ENCODE results near the gene OCSTAMP. TPM values are rescaled to one million over a fixed set of nuclear protein-coding genes. Genes with fewer than 3 reads are reported as not detected.

Gene OCSTAMP
- total and polyA plus RNA-seq, 8 donors, result not detected

DNA sequence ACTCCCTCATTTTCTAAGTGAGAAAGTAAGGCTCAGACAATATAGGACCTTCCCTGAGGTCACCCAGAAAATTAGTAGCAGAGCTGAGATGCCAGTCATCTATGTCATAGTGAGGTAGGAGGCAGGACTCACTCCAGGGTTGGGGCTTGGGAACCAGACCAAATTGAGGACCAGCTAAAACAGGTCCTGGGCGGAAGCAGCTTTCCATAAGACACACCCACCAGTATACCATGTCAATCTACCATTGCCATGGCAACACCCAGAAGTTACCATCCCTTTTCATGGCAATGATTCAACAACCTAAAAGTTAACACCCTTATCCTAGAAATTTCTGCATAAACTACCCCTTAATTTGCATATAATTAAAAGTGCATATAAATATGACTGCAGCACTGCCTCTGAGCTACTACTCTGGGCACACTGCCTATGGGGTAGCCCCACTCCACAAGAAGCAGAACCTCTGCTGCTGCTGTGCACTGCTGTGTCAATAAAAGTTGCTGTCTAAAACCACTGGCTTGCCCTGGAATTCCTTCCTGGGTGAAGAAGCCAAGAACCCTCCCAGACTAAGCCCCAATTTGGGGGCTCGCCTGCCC, 30.3 kb upstream of the OCSTAMP start:
- no peaks in the 10 kb centered on the region for H3K9me3 ChIP-seq
- H3K27me3 ChIP-seq, result no peaks in the 10 kb centered on the region
- intact Hi-C loops (cut with DNase I), result no loop called here
- TF ChIP-seq, protein P1, sequence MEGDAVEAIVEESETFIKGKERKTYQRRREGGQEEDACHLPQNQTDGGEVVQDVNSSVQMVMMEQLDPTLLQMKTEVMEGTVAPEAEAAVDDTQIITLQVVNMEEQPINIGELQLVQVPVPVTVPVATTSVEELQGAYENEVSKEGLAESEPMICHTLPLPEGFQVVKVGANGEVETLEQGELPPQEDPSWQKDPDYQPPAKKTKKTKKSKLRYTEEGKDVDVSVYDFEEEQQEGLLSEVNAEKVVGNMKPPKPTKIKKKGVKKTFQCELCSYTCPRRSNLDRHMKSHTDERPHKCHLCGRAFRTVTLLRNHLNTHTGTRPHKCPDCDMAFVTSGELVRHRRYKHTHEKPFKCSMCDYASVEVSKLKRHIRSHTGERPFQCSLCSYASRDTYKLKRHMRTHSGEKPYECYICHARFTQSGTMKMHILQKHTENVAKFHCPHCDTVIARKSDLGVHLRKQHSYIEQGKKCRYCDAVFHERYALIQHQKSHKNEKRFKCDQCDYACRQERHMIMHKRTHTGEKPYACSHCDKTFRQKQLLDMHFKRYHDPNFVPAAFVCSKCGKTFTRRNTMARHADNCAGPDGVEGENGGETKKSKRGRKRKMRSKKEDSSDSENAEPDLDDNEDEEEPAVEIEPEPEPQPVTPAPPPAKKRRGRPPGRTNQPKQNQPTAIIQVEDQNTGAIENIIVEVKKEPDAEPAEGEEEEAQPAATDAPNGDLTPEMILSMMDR (IDR thresholded peaks at IDR 0.05), result no peak
- no peaks in the 10 kb centered on the region for H3K4me1 ChIP-seq
- H3K36me3 ChIP-seq, result no peaks in the 10 kb centered on the region
- WGBS, 2 donors, result 94 to 98% methylated on average over 2 of the region's 2 CpGs
- H3K27ac ChIP-seq, result no peak overlapping the region
- H3K4me3 ChIP-seq, result no peak overlapping the region
- DNase-seq (no peak), FAIRE-seq (no peak), ATAC-seq (no peak)

DNA sequence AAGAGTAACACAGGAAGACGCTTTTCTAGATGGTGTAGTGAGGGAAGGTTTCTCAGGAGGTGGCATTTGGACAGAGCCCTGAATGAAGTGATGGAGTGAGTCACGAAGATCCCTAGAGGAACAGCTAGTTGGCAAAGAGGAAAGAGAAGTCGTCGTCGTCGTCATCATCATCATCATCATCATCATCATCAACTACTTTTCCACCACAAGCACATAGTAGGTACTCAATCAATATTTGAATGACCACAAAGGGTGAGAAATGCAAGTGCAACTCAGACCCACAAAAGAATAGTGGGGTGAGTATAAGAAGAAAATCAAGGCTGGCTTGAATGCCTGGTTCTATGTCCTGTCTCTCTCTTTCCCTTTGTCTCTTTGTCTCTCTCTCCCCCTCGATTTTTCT, 28.3 kb upstream of the OCSTAMP start:
- H3K36me3 ChIP-seq, result no peaks in the 10 kb centered on the region
- ATAC-seq (no peak), FAIRE-seq (no peak), DNase-seq (no peak)
- intact Hi-C loops (cut with DNase I), result no loop called here
- TF ChIP-seq, protein P1 (IDR thresholded peaks at IDR 0.05), result no peak
- no peak overlapping the region for H3K4me3 ChIP-seq
- no peak overlapping the region for H3K27ac ChIP-seq
- 80 to 84% methylated on average over 7 of the region's 7 CpGs for WGBS, 2 donors
- H3K9me3 ChIP-seq, result no peaks in the 10 kb centered on the region
- no peaks in the 10 kb centered on the region for H3K4me1 ChIP-seq
- H3K27me3 ChIP-seq, result no peaks in the 10 kb centered on the region

DNA sequence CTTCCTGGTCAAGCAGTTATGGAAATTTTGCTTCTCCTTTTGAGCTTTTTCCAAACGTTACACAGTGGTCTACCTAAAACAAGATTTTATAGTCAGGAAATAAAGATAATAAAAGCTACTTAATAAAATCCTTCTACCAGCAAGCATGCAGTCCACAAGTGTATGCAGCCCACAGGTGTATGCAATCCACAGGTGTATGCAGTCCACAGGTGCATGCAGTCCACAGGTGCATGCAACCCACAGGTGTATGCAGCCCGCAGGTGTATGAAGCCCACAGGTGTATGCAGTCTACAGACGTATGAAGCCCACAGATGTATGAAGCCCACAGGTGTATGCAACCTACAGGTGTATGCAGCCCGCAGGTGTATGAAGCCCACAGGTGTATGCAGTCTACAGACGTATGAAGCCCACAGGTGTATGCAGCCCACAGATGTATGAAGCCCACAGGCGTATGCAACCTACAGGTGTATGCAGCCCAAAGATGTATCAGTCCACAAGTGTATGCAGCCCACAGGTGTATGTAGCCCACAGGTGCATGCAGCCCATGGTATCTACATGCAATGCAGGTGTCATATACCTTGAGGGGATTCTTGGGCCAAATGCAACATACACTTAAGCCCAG, 26.4 kb upstream of the OCSTAMP start:
- intact Hi-C loops (cut with DNase I), result no loop called here
- no peak for ATAC-seq
- WGBS, 2 donors, result 77 to 86% methylated on average over 6 of the region's 6 CpGs
- Histone ChIP-seq H3K4me3 (no peak overlapping the region), H3K9me3 (no peaks in the 10 kb centered on the region), H3K36me3 (no peaks in the 10 kb centered on the region), H3K4me1 (no peaks in the 10 kb centered on the region), H3K27ac (no peak overlapping the region), H3K27me3 (no peaks in the 10 kb centered on the region)
- FAIRE-seq, result no peak
- TF ChIP-seq, protein P1 (IDR thresholded peaks at IDR 0.05), result no peak
- DNase-seq, result no peak

DNA sequence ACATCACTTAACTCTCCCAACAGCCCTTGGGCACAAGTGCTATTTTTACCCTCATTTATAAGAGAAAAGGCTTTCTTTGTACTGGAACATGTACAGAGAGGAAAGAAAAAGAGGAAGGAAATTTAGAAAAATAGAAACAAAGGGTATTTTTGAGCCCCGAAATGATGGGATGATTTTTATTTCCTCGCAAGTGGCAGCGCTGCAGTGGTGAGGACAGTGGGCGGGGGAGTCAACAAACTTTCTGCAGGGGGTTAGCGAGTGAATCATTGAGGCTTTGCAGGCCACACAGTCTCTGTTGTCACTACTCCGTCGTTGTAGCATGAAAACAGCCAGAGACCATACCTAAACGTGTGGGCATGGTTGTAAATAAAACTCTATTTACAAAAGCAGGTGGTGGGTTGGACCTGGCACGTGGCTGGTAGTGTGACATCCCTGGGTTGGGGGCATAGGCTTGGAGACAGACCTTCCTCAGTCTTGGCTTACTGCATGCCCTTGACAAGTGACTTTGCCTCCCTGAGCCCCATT, 25.5 kb upstream of the OCSTAMP start:
- FAIRE-seq, result no peak
- Histone ChIP-seq H3K4me1 (no peaks in the 10 kb centered on the region), H3K27me3 (no peaks in the 10 kb centered on the region), H3K9me3 (no peaks in the 10 kb centered on the region), H3K4me3 (no peak overlapping the region), H3K27ac (no peak overlapping the region), H3K36me3 (no peaks in the 10 kb centered on the region)
- 65 to 70% methylated on average over 9 of the region's 9 CpGs for WGBS, 2 donors
- TF ChIP-seq, protein P1 (IDR thresholded peaks at IDR 0.05), result no peak
- no peak for DNase-seq
- intact Hi-C loops (cut with DNase I), result no loop called here
- ATAC-seq, result no peak

DNA sequence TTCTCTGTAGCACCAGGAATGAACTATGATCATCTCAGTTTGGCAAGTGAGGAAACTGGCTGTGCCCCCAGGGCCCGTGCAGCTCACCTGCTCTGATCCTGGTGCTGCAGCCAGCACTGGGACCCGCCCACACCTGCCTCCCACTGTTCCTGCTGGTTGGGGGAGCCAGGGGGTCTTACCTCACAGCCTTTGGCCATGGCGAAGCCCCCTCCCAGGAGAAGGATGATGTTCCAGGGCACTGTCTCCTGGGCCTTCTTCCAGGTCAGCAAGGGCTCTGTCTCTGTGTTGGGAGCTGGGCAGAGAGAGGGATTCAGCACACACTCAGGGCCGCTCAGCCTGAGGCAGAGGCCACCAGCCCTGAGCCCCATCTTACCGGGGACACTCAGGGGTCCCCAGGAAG, 24.9 kb upstream of the OCSTAMP start:
- 71 to 76% methylated on average over 5 of the region's 5 CpGs for WGBS, 2 donors
- FAIRE-seq (no peak), ATAC-seq (no peak), DNase-seq (no peak)
- Histone ChIP-seq H3K36me3 (no peaks in the 10 kb centered on the region), H3K4me3 (no peak overlapping the region), H3K27me3 (no peaks in the 10 kb centered on the region), H3K9me3 (no peaks in the 10 kb centered on the region), H3K27ac (no peak overlapping the region), H3K4me1 (no peaks in the 10 kb centered on the region)
- TF ChIP-seq, protein P1 (IDR thresholded peaks at IDR 0.05), result no peak
- intact Hi-C loops (cut with DNase I), result no loop called here

Data from pancreas (tissue), 10 donors.